WTC11 (cell line): Measurements from ENCODE around the gene GDNF. TPM values are rescaled to one million over a fixed set of nuclear protein-coding genes. Genes with fewer than 3 reads are reported as not detected.

ENCODE experiments used
- ATAC-seq: fragments of 200-7000 bp; cut with Tn5 transposase; 2 replicates; pipeline ENCODE4 v1.10.0; 2021; ENCODE audit warnings: mild to moderate bottlenecking, moderate library complexity
- CTCF ChIA-PET: fragments of 300-600 bp; sonication (Branson Sonifier 250); formaldehyde crosslinking; loops from one replicate; lab custom pipeline; 2021; ENCODE audit warnings: antibody characterized with exemption; lab: Charles Lee
- POLR2A ChIA-PET: fragments of 350-600 bp; sonication (Branson Sonifier 250); formaldehyde crosslinking; loops from one replicate; lab custom pipeline; 2021; ENCODE audit warnings: antibody characterized with exemption; lab: Charles Lee
- DNase-seq: peaks from one replicate; pipeline ENCODE4 v3.0.0; 2021; ENCODE audit warnings: low spot score
- H3K27ac Mint-ChIP-seq: 2 replicates; pipeline ENCODE4 v1.8.0; 2021; ENCODE audit warnings: mixed read lengths
- H3K27me3 Mint-ChIP-seq: 2 replicates; pipeline ENCODE4 v1.8.0; 2021; ENCODE audit warnings: low read depth, mild to moderate bottlenecking, moderate library complexity, mixed read lengths
- H3K36me3 Mint-ChIP-seq: 2 replicates; pipeline ENCODE4 v1.8.0; 2021; ENCODE audit warnings: mixed read lengths
- H3K4me1 Mint-ChIP-seq: 2 replicates; pipeline ENCODE4 v1.8.0; 2022; ENCODE audit warnings: mixed read lengths
- H3K4me3 Mint-ChIP-seq: 2 replicates; pipeline ENCODE4 v1.8.0; 2021; ENCODE audit warnings: mild to moderate bottlenecking, moderate library complexity, mixed read lengths
- H3K9me3 Mint-ChIP-seq: 2 replicates; pipeline ENCODE4 v1.8.0; 2021; ENCODE audit warnings: mixed read lengths
- CREB1 ChIP-seq: sonication (generic); formaldehyde crosslinking; IDR thresholded peaks from 2 replicates; pipeline ENCODE4 v1.8.0; 2023; ENCODE audit warnings: mild to moderate bottlenecking, missing genetic modification reagents
- CREM ChIP-seq: sonication (generic); formaldehyde crosslinking; IDR thresholded peaks from 2 replicates; pipeline ENCODE4 v1.8.1; 2022; ENCODE audit warnings: mild to moderate bottlenecking, missing genetic modification reagents, moderate library complexity
- ETV6 ChIP-seq: sonication (generic); formaldehyde crosslinking; IDR thresholded peaks from 2 replicates; pipeline ENCODE4 v1.8.1; 2022; ENCODE audit warnings: mild to moderate bottlenecking, missing genetic modification reagents
- FOXP1 ChIP-seq: sonication (generic); formaldehyde crosslinking; IDR thresholded peaks from 2 replicates; pipeline ENCODE4 v1.8.0; 2022; ENCODE audit warnings: missing genetic modification reagents, mild to moderate bottlenecking, moderate library complexity, borderline replicate concordance
- HMGA2 ChIP-seq: fragments of 250-450 bp; sonication (Bioruptor Pico); IDR thresholded peaks from 2 replicates; pipeline ENCODE4 v1.4.0; 2021; ENCODE audit warnings: mild to moderate bottlenecking, moderate library complexity
- NFE2L1 ChIP-seq: sonication (generic); formaldehyde crosslinking; IDR thresholded peaks from 2 replicates; pipeline ENCODE4 v1.8.1; 2023; ENCODE audit warnings: missing genetic modification reagents
- NFYB ChIP-seq: sonication (generic); formaldehyde crosslinking; conservative IDR thresholded peaks from 2 replicates; pipeline ENCODE4 v1.8.0; 2022; ENCODE audit warnings: low read depth, missing genetic modification reagents
- OVOL2 ChIP-seq: fragments of 250-450 bp; sonication (Bioruptor Pico); IDR thresholded peaks from 2 replicates; pipeline ENCODE4 v1.9.0; 2021; ENCODE audit warnings: mild to moderate bottlenecking, borderline replicate concordance
- TEAD4 ChIP-seq: sonication (generic); formaldehyde crosslinking; IDR thresholded peaks from 2 replicates; pipeline ENCODE4 v1.8.0; 2022; ENCODE audit warnings: mild to moderate bottlenecking, missing genetic modification reagents
- ZBTB21 ChIP-seq: sonication (generic); formaldehyde crosslinking; IDR thresholded peaks from 2 replicates; pipeline ENCODE4 v1.8.1; 2023; ENCODE audit warnings: mild to moderate bottlenecking, missing genetic modification reagents, borderline replicate concordance
- ZNF121 ChIP-seq: sonication (generic); formaldehyde crosslinking; IDR thresholded peaks from 2 replicates; pipeline ENCODE4 v1.8.0; 2023; ENCODE audit warnings: missing genetic modification reagents
- ZNF219 ChIP-seq: sonication (generic); formaldehyde crosslinking; IDR thresholded peaks from 2 replicates; pipeline ENCODE4 v1.8.0; 2023; ENCODE audit warnings: missing genetic modification reagents, mild to moderate bottlenecking, borderline replicate concordance
- total RNA-seq: library from RNA; stranded (reverse); gene quantifications from 3 replicates; pipeline ENCODE4 v1.2.3, GENCODE V29; 2021
- TF ChIP-seq, protein P1 (sequence below): sonication (generic); formaldehyde crosslinking; conservative IDR thresholded peaks from 2 replicates; pipeline ENCODE4 v1.8.1; 2022; ENCODE audit warnings: mild to moderate bottlenecking, missing genetic modification reagents
- TF ChIP-seq, protein P2 (sequence below): fragments of 250-450 bp; sonication (Bioruptor Pico); conservative IDR thresholded peaks from 2 replicates; pipeline ENCODE4 v1.9.0; 2021; ENCODE audit warnings: mild to moderate bottlenecking
- TF ChIP-seq, protein P3 (sequence below): sonication (generic); formaldehyde crosslinking; IDR thresholded peaks from 2 replicates; pipeline ENCODE4 v1.8.1; 2023; ENCODE audit warnings: mild to moderate bottlenecking, missing genetic modification reagents, moderate library complexity
- TF ChIP-seq, protein P4 (sequence below): fragments of 200-600 bp; IDR thresholded peaks from 2 replicates; pipeline ENCODE4 v1.8.0; 2022; ENCODE audit warnings: antibody characterized with exemption
- TF ChIP-seq, protein P5 (sequence below): sonication (generic); formaldehyde crosslinking; IDR thresholded peaks from 2 replicates; pipeline ENCODE4 v1.8.0; 2022; ENCODE audit warnings: mild to moderate bottlenecking, missing genetic modification reagents
- TF ChIP-seq, protein P6 (sequence below): sonication (generic); formaldehyde crosslinking; IDR thresholded peaks from 2 replicates; pipeline ENCODE4 v1.8.0; 2023; ENCODE audit warnings: missing genetic modification reagents, mild to moderate bottlenecking, borderline replicate concordance
- TF ChIP-seq, protein P7 (sequence below): sonication (generic); formaldehyde crosslinking; IDR thresholded peaks from 2 replicates; pipeline ENCODE4 v1.8.0; 2022; ENCODE audit warnings: mild to moderate bottlenecking, missing genetic modification reagents
- TF ChIP-seq, protein P8 (sequence below): fragments of 250-450 bp; sonication (Bioruptor Pico); IDR thresholded peaks from 2 replicates; pipeline ENCODE4 v2.1.2; 2022; ENCODE audit warnings: mild to moderate bottlenecking, moderate library complexity
- TF ChIP-seq, protein P9 (sequence below): fragments of 250-450 bp; sonication (Bioruptor Pico); IDR thresholded peaks from 2 replicates; pipeline ENCODE4 v1.9.0; 2021; ENCODE audit warnings: mild to moderate bottlenecking

Gene GDNF
- total RNA-seq, 1 experiment from 2014 or later: 4.7 TPM

DNA sequence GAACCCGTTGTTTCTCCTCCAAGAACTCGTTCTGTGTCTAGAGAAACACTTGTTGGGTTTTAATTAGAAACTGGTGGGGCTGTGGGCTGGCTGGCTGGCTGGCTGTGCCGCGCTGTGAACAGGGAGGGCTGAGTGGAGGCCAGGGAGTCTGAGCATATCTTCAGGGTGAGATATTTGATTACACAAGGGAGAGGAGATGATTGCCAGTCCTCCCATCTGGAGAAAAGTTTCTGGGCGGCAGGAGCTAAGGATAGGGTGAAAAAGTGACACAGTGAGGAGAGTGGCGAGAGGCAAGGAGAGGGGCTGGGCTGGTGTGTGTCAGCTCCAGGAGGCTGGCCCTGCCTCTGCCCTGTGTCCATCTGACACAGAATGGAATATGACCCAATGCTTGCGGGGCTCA lies 63.0 kb downstream of the GDNF start (continued):
- TF ChIP-seq, protein P1, sequence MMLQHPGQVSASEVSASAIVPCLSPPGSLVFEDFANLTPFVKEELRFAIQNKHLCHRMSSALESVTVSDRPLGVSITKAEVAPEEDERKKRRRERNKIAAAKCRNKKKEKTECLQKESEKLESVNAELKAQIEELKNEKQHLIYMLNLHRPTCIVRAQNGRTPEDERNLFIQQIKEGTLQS (CRISPR knock-in tag): no peak
- no peak for TF ChIP-seq NFE2L1 (CRISPR knock-in tag)
- no peak for TF ChIP-seq TEAD4 (CRISPR knock-in tag)
- TF ChIP-seq, protein P2, sequence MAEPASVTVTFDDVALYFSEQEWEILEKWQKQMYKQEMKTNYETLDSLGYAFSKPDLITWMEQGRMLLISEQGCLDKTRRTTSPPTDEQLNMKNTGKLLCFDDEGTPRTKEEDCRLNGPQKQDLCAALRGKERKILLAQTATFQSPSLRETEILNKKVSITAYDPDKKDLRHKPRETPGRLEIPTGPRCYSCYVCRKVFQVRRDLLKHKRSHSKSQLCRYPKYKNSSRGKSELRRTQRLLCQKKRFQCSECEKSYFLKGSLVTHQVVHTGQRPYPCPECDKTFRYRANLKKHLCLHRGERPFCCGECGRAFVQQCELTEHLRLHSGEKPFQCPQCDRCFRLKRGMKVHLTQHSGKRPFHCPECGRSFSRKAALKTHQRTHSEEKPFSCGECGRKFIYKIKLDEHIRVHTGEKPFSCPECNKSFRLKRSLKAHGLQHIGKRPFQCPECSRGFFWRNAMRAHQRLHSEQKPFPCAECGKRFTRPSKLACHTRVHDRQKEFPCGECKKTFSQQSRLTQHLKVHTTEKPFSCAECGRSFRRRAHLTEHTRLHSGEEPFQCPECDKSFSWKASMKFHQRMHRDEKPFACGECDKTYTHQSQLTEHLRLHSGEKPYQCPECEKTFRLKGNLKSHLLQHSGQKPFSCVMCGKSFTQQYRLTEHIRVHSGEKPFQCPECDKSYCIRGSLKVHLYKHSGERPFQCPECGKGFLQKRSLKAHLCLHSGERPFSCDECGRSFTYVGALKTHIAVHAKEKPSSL (CRISPR knock-in tag): no peak
- no peak for TF ChIP-seq ZBTB21 (CRISPR knock-in tag)
- TF ChIP-seq HMGA2 (CRISPR knock-in tag): no peak
- TF ChIP-seq, protein P3, sequence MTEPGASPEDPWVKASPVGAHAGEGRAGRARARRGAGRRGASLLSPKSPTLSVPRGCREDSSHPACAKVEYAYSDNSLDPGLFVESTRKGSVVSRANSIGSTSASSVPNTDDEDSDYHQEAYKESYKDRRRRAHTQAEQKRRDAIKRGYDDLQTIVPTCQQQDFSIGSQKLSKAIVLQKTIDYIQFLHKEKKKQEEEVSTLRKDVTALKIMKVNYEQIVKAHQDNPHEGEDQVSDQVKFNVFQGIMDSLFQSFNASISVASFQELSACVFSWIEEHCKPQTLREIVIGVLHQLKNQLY (CRISPR knock-in tag): no peak
- TF ChIP-seq, all 79 proteins: peak for 0

DNA sequence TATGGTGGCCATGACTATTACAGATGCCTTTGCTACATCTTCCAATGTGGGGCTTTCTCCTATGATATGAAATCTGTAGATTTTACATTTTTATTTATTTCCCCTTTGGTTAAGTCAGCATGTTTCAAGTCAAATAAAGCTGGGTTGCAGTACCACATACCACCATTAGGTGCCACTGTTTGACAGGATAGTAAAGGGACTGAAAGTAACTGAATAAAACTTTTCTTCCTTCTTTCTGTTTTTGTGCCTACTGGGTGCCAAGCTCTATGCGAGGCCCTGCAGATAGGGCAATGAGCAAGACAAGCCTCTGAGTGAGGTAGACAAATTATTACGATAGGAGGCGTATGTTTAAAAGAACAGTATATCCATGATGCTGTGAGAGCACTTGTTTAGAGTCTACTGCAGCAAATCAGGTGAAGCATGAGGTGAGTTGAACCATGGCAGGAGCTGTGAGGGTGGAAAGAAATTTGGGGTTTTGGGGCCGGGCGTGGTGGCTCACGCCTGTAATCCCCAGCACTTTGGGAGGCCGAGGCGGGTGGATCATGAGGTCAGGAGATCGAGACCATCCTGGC lies 64.8 kb downstream of the GDNF start:
- ATAC-seq: no peak
- Mint-ChIP-seq H3K27ac (no peak overlapping the region), H3K27me3 (no peaks in the 10 kb centered on the region; the same call in 1 of the 2 replicates), H3K36me3 (peaks cover 16% of the 10 kb centered on the region), H3K9me3 (peaks cover 18% of the 10 kb centered on the region), H3K4me1 (no peaks in the 10 kb centered on the region), H3K4me3 (no peak overlapping the region)
- peak; percentile 67 for DNase-seq
- ChIA-PET POLR2A (interaction anchor here (0.6 kb wide), 1 partner anchor 299 kb away, joined by 3 read pairs; no protein-coding TSS in a partner anchor), CTCF (interaction anchor here (0.7 to 3.9 kb wide), 12 partner anchors 10 to 417 kb away, joined by 3 to 26 read pairs (median 4); no protein-coding TSS in a partner anchor)
- TF ChIP-seq CREM (no peak), FOXP1 (CRISPR knock-in tag) (no peak), ETV6 (CRISPR knock-in tag) (no peak), NFYB (CRISPR knock-in tag) (no peak), ZNF219 (CRISPR knock-in tag) (no peak), OVOL2 (no peak), CREB1 (no peak), ZNF121 (CRISPR knock-in tag) (peak; percentile 50; the same call in 1 of the 2 replicates)
- TF ChIP-seq, protein P4, sequence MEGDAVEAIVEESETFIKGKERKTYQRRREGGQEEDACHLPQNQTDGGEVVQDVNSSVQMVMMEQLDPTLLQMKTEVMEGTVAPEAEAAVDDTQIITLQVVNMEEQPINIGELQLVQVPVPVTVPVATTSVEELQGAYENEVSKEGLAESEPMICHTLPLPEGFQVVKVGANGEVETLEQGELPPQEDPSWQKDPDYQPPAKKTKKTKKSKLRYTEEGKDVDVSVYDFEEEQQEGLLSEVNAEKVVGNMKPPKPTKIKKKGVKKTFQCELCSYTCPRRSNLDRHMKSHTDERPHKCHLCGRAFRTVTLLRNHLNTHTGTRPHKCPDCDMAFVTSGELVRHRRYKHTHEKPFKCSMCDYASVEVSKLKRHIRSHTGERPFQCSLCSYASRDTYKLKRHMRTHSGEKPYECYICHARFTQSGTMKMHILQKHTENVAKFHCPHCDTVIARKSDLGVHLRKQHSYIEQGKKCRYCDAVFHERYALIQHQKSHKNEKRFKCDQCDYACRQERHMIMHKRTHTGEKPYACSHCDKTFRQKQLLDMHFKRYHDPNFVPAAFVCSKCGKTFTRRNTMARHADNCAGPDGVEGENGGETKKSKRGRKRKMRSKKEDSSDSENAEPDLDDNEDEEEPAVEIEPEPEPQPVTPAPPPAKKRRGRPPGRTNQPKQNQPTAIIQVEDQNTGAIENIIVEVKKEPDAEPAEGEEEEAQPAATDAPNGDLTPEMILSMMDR: peak; percentile 85
- TF ChIP-seq, protein P5, sequence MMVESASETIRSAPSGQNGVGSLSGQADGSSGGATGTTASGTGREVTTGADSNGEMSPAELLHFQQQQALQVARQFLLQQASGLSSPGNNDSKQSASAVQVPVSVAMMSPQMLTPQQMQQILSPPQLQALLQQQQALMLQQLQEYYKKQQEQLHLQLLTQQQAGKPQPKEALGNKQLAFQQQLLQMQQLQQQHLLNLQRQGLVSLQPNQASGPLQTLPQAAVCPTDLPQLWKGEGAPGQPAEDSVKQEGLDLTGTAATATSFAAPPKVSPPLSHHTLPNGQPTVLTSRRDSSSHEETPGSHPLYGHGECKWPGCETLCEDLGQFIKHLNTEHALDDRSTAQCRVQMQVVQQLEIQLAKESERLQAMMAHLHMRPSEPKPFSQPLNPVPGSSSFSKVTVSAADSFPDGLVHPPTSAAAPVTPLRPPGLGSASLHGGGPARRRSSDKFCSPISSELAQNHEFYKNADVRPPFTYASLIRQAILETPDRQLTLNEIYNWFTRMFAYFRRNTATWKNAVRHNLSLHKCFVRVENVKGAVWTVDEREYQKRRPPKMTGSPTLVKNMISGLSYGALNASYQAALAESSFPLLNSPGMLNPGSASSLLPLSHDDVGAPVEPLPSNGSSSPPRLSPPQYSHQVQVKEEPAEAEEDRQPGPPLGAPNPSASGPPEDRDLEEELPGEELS (CRISPR knock-in tag): no peak
- TF ChIP-seq, protein P6, sequence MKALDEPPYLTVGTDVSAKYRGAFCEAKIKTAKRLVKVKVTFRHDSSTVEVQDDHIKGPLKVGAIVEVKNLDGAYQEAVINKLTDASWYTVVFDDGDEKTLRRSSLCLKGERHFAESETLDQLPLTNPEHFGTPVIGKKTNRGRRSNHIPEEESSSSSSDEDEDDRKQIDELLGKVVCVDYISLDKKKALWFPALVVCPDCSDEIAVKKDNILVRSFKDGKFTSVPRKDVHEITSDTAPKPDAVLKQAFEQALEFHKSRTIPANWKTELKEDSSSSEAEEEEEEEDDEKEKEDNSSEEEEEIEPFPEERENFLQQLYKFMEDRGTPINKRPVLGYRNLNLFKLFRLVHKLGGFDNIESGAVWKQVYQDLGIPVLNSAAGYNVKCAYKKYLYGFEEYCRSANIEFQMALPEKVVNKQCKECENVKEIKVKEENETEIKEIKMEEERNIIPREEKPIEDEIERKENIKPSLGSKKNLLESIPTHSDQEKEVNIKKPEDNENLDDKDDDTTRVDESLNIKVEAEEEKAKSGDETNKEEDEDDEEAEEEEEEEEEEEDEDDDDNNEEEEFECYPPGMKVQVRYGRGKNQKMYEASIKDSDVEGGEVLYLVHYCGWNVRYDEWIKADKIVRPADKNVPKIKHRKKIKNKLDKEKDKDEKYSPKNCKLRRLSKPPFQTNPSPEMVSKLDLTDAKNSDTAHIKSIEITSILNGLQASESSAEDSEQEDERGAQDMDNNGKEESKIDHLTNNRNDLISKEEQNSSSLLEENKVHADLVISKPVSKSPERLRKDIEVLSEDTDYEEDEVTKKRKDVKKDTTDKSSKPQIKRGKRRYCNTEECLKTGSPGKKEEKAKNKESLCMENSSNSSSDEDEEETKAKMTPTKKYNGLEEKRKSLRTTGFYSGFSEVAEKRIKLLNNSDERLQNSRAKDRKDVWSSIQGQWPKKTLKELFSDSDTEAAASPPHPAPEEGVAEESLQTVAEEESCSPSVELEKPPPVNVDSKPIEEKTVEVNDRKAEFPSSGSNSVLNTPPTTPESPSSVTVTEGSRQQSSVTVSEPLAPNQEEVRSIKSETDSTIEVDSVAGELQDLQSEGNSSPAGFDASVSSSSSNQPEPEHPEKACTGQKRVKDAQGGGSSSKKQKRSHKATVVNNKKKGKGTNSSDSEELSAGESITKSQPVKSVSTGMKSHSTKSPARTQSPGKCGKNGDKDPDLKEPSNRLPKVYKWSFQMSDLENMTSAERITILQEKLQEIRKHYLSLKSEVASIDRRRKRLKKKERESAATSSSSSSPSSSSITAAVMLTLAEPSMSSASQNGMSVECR (CRISPR knock-in tag): no peak
- TF ChIP-seq, protein P7, sequence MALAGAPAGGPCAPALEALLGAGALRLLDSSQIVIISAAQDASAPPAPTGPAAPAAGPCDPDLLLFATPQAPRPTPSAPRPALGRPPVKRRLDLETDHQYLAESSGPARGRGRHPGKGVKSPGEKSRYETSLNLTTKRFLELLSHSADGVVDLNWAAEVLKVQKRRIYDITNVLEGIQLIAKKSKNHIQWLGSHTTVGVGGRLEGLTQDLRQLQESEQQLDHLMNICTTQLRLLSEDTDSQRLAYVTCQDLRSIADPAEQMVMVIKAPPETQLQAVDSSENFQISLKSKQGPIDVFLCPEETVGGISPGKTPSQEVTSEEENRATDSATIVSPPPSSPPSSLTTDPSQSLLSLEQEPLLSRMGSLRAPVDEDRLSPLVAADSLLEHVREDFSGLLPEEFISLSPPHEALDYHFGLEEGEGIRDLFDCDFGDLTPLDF (CRISPR knock-in tag): no peak
- TF ChIP-seq, protein P8, sequence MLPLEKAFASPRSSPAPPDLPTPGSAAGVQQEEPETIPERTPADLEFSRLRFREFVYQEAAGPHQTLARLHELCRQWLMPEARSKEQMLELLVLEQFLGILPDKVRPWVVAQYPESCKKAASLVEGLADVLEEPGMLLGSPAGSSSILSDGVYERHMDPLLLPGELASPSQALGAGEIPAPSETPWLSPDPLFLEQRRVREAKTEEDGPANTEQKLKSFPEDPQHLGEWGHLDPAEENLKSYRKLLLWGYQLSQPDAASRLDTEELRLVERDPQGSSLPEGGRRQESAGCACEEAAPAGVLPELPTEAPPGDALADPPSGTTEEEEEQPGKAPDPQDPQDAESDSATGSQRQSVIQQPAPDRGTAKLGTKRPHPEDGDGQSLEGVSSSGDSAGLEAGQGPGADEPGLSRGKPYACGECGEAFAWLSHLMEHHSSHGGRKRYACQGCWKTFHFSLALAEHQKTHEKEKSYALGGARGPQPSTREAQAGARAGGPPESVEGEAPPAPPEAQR: no peak
- TF ChIP-seq, protein P9, sequence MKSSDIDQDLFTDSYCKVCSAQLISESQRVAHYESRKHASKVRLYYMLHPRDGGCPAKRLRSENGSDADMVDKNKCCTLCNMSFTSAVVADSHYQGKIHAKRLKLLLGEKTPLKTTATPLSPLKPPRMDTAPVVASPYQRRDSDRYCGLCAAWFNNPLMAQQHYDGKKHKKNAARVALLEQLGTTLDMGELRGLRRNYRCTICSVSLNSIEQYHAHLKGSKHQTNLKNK (CRISPR knock-in tag): no peak
